GM12891 (cell line): ENCODE results near the gene SETD2.

ENCODE experiments used
- POLR2AphosphoS5 ChIP-seq: IDR thresholded peaks from 2 replicates; pipeline ENCODE4 v1.6.1; 2011; ENCODE audit warnings: low read depth, low read length, control low read depth
- SPI1 ChIP-seq: IDR thresholded peaks from 2 replicates; pipeline ENCODE4 v1.6.1; 2011; ENCODE audit warnings: low read depth, low read length, control low read depth

DNA sequence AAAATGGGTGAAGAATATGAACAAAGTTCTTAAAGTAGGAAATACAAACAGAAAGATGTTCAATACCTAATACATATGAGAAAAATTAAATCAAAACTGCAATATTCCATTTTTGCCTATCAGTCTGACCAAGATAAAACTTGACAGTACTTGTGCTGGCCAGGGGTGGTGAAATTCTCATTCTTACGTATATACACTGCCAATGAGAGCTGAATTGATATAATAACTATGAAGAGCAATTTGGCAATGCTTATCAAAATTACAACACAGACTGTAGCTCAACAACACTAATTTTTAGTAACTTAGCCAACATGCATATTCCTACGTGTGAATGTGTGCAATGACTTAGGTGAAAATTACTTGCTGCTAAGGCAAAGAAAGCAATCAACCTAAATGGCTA, 90.2 kb downstream of the SETD2 start:
- TF ChIP-seq POLR2AphosphoS5, result no peak
- no peak for TF ChIP-seq SPI1
